ENCODE results near the gene BMF. TPM values are rescaled to one million over a fixed set of nuclear protein-coding genes. Genes with fewer than 3 reads are reported as not detected.
A peak's percentile ranks its signal among the peaks of the same experiment; 100 is the strongest.

BMF gene
- total and polyA plus RNA-seq, 4 donors: 0.63 to 10.2 (median 4.0) TPM

- peaks cover 15 to 27% (median 23%) of the 10 kb centered on the region in 4 donors for H3K4me1 ChIP-seq (ENCODE audit: control insufficient read depth in 4 of 4, insufficient read depth in 4 of 4, low read length in 3 of 4)
- no peak overlapping the region for H3K27ac ChIP-seq (ENCODE audit: low read depth in 1 of 2, low read length in 2 of 2)
- H3K9me3 ChIP-seq (ENCODE audit: control insufficient read depth in 4 of 4, low read length in 3 of 4): no peaks in the 10 kb centered on the region
- TF ChIP-seq REST (IDR thresholded peaks at IDR 0.05) (no peak), JUND (IDR thresholded peaks at IDR 0.05) (no peak), ATF3 (IDR thresholded peaks at IDR 0.05) (no peak), FOXA2 (IDR thresholded peaks at IDR 0.05) (no peak), HNF4A (conservative IDR thresholded peaks at IDR 0.05) (peak in 1 of 2 donors; percentile 9), CTCF (IDR thresholded peaks at IDR 0.05; ENCODE audit: low read depth, low read length, missing input control) (no peak), RXRA (IDR thresholded peaks at IDR 0.05) (no peak)
- no peaks in the 10 kb centered on the region for H3K36me3 ChIP-seq (ENCODE audit: control insufficient read depth in 4 of 4, insufficient read depth in 3 of 4, low read depth in 1 of 4, low read length in 3 of 4)
- peak; percentile 1 for DNase-seq (ENCODE audit: low spot score)
- no peak overlapping the region for H3K9ac ChIP-seq (ENCODE audit: low read depth in 1 of 2, low read length in 2 of 2)
- H3K27me3 ChIP-seq (ENCODE audit: control insufficient read depth in 4 of 4, insufficient read depth in 4 of 4, low read length in 3 of 4): no peaks in the 10 kb centered on the region
- 81% methylated on average over 11 of the region's 11 CpGs for WGBS
- no peak overlapping the region for H3K4me3 ChIP-seq (ENCODE audit: low read depth in 1 of 3, low read length in 3 of 3)
Measured at GRCh38 chr15:40051616-40052415, 56.9 kb downstream of the BMF start.

DNA sequence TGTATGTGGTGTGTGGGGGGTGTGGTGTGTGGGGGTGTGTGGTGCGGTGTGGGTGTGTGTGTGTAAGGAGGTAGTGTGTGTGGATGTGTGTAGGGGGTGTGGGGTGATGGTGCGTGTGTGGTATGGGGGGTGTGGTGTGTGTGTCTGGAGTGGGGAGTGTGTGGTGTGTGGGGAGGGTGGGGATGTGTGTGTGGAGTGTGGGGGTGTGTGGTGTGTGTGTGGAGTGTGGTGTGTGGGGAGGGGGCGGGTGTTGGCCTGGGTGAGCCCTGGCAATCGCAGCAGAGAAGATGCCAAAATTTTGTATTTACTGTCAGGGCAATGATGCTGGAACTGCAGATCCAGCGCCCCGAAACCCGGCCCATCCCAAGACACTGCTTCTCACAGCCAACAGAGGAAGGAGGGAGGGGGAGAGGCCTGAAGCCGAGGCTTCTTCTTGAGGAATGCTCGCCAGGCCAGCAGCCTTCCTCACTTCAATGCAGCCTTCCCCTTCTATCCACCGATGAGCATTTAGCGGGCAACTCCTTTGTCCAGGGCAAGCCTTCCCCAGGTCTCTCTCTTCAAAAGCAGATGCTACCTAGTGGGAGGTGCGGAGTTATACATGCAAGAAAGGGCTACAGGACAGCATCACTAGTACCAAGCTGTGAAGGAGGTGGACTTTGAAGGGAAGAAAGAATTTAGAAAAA, 57.8 kb downstream of the BMF start:
- no peak for TF ChIP-seq HNF4A (conservative IDR thresholded peaks at IDR 0.05)
- TF ChIP-seq, protein P1, sequence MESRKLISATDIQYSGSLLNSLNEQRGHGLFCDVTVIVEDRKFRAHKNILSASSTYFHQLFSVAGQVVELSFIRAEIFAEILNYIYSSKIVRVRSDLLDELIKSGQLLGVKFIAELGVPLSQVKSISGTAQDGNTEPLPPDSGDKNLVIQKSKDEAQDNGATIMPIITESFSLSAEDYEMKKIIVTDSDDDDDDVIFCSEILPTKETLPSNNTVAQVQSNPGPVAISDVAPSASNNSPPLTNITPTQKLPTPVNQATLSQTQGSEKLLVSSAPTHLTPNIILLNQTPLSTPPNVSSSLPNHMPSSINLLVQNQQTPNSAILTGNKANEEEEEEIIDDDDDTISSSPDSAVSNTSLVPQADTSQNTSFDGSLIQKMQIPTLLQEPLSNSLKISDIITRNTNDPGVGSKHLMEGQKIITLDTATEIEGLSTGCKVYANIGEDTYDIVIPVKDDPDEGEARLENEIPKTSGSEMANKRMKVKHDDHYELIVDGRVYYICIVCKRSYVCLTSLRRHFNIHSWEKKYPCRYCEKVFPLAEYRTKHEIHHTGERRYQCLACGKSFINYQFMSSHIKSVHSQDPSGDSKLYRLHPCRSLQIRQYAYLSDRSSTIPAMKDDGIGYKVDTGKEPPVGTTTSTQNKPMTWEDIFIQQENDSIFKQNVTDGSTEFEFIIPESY (IDR thresholded peaks at IDR 0.05): no peak
- no peak for TF ChIP-seq GABPA (IDR thresholded peaks at IDR 0.05 in 1 of 2, conservative IDR thresholded peaks at IDR 0.05 in 1 of 2)
- no peak for TF ChIP-seq TAF1 (conservative IDR thresholded peaks at IDR 0.05)
- no peak for TF ChIP-seq RXRA (IDR thresholded peaks at IDR 0.05)
- no peak for TF ChIP-seq CTCF (IDR thresholded peaks at IDR 0.05; ENCODE audit: low read depth, low read length, missing input control)
- TF ChIP-seq JUND (IDR thresholded peaks at IDR 0.05): no peak
- H3K36me3 ChIP-seq (ENCODE audit: control insufficient read depth in 4 of 4, insufficient read depth in 3 of 4, low read depth in 1 of 4, low read length in 3 of 4): no peaks in the 10 kb centered on the region
- H3K27me3 ChIP-seq (ENCODE audit: control insufficient read depth in 4 of 4, insufficient read depth in 4 of 4, low read length in 3 of 4): no peaks in the 10 kb centered on the region
- H3K9me3 ChIP-seq (ENCODE audit: control insufficient read depth in 4 of 4, low read length in 3 of 4): no peaks in the 10 kb centered on the region
- H3K4me1 ChIP-seq (ENCODE audit: control insufficient read depth in 4 of 4, insufficient read depth in 4 of 4, low read length in 3 of 4): peaks cover 14 to 19% (median 16%) of the 10 kb centered on the region in 4 donors
- peak; percentile 30 for DNase-seq (ENCODE audit: low spot score)
- no peak overlapping the region for H3K9ac ChIP-seq (ENCODE audit: low read depth in 1 of 2, low read length in 2 of 2)
- 74% methylated on average over 12 of the region's 12 CpGs for WGBS
- no peak overlapping the region for H3K4me3 ChIP-seq (ENCODE audit: low read depth in 1 of 3, low read length in 3 of 3)
- H3K27ac ChIP-seq (ENCODE audit: low read depth in 1 of 2, low read length in 2 of 2): no peak overlapping the region
